NCI-H524 (cell line): ENCODE results near the gene UBQLN4.
"Not testable (repeated sequence)": the region's sequence is repeated elsewhere in the genome, so short reads cannot be mapped to it uniquely, and the experiment has no call there.

Experiments used
- DNase-seq, 2 experiments: peaks; one replicate each; lab custom pipeline; 2025; lab: John Stamatoyannopoulos, UW

UBQLN4 gene

DNA sequence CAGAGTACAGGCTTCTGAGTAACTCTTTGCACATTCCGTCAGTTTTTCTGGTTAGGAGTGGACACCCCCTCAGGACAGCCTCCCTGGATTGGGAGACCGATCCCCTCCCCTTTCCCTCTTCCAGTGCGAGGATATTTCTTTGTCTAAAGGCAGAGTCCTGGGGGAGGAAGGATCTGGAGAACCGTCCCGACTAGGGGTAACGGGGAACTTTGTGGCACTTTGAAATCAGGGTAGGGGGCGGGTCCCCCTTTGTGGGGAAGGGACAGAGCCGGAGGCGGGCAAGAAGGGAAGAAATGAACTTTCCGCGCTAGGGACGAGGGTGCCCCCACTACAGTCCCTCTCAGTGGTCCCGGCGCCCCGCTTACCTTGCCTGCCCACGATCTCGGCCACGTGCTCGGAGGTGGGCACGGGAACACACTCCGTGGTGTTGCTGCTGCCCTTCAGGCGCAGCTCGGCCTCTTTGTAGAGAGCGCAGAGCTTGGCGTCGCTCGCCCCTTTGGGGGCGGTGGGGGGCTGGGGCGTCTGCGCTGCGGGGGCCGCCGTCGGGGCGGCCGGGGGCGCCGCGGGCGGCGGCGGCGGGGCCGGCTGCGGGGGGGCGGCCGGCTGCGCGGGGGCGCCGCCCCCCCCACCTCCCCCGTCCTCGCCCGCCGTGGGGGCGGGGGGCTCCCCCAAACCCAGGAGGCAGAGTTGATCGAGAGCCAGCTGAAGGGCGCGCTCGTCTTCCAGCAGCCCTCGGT lies 27.8 kb upstream of the UBQLN4 start:
- no peak for DNase-seq

DNA sequence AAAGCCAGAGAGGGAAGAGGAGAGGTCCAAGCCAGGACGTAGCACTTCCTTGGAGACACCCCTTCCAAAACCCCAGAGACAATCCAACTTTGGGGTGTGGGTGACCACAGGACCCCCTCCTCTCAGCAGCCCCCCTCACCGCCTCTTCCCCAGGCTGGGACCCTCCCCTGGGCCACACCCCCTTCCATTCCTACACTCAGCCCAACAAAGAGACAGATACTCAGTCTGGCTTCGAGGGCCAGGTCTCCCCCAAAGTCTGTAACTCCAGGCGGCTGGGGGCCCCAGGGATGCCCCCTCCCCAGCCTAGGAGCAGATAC lies 27.2 kb upstream of the UBQLN4 start:
- DNase-seq: no peak

DNA sequence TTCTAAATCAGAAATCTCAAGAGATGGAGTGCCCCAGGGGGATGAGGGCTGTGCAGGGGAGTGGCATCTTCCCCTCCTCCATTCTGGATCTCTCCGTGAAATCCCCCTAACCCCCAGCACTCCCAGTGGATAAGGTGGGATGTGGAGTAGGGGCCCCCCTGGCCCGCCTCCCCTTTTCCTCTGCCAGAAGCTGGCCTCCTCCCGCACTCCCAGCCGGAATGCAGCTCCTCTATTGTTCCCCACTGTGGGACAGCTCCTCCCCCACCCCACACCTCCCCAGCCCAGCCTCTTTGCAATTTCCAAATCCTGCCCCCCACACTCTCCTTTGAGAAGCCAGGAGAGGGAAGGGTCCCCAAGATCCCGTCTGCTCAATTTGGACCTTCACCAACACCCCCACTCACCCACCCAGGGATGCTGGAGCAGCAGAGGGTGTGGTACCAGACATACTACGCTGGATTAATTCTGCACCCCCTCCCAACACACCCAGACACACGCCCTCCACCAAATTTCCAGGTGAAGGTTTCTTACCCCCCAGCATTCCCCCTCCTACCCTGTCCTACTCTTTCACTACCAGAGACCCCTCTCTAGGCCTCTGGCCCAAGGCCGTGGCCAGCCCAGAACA lies 26.8 kb upstream of the UBQLN4 start:
- DNase-seq: no peak

DNA sequence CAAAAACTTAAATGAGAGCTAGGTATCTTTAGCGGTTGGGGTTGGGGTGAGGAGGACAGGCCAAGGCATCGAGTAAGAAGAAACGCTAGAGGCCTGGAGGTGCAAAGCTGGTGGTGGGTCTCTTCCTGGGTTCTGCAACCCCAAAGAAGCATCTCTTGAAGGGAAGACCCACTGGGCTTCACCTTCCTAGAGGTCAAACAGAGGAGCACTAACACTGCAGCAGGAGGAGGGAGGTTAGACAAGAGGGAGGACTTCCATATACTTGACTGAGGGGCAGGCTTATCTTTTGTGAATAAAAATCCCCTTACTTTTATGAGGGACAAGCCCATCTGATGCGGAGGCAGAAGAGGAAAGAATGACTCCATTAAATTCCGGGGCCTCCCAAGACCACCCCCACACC lies 26.2 kb upstream of the UBQLN4 start:
- no peak for DNase-seq

DNA sequence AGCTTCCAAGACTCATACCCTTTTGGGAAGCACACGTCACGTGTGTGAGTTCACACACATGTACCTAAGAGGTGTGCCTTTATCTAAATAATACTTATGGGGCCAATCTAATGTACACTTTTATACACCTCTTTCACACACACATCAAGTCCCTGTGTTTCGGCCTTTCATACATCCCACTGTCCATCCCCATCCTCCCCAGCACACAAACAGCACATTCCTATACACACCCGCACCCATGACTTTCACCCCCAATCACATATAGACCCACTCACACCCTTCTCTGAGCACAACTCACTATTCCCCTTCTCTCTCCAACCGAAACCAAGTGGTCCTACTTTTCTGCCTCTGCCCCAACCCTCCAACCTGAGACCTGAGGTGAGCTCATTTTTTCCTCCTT lies 25.1 kb upstream of the UBQLN4 start:
- DNase-seq: no peak

DNA sequence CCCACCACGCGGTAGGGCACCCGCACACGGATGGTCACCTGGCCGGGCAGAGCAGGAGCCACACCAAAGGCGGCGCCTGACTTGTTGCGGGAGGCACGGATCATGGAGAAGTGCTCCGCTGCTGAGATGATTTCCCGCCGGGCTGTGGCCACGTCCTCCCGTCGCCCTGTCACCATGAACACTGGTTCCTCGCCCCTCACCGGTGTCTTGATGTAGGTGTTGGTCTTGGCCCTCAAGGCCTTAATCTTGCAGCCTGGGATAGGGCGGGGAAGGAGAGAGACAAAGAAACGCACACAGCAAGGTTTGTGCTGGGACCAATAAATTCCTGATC lies 23.8 kb upstream of the UBQLN4 start:
- no peak for DNase-seq

DNA sequence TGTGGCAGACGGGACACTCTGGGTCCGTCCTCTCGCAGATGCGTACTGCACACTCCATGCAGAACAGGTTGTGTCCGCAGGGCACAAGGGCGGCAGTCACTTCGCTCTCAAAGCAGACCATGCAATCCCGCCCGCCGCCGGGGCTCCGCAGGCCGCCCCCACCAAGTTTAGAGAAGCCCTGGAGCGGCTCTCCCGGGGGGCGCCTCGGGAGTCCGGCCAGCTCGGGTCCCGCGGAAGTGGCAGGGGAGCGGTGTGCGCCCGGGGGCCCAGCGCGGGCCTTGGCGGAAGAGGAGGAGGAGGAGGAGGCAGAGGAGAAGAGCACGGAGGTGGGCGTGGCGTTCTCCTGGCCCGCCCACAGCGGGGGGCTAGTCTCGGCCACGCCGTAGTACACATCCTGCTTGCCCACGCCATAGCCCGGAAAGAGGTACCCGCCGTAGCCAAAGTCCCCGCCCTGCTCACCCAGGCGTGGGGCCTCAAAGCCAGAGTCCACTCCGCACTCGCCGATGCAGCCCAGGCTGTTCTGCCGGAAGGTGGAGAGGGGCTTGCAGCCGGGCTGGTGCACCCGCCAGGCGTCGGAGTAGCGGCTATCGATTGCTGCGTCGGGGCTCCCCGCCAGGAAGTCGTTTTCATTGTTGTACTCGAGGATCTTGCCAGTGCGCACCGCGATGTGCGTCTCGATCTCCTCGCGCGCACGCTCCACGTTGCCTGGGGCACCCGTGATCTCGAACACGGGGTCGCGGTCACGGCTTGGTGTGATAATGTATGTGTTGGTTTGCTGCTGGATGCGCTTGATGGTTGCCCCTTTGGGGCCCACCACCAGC lies 23.2 kb upstream of the UBQLN4 start:
- DNase-seq: no peak

DNA sequence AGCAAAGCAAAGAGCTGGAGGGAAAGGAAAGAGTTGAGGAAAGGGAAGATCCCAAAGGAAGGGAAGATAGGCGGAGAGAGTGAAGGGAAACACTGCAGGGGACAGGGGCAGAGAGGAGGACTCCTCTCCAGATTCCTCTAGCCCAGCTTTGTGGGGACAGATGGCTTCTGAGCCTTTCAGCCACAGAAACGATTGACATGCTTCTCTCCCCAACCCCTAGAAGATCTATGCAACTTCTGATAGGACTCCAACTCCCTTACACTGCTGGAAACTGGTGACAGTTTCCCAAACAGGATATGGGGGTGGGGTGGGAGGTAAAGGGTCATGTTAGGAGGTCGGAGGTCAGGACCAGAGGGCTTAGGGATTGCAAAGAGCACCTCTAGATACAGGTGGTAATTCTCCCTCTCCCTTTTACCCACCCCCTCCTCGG lies 22.2 kb upstream of the UBQLN4 start:
- DNase-seq: no peak

DNA sequence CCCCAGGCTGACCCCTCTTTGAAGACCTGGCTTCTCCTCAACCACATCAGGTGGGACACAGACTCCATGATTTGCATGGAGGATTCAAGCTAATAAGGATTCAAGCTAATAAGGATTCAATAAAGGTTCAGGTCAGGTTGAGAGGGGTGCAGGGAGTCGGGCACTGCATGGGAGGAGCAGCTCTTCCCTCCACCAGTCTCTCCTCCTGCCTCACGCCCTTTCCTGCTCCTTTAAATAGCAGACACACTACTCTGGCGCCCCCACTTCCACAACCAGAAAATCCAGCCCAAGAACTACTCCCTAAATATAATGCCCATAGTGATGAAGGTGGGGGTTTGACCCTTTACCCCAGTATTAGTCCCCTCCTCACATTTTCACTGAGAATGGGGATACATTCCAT lies 21.6 kb upstream of the UBQLN4 start:
- DNase-seq: peak in 1 of 2 experiments; percentile 21

DNA sequence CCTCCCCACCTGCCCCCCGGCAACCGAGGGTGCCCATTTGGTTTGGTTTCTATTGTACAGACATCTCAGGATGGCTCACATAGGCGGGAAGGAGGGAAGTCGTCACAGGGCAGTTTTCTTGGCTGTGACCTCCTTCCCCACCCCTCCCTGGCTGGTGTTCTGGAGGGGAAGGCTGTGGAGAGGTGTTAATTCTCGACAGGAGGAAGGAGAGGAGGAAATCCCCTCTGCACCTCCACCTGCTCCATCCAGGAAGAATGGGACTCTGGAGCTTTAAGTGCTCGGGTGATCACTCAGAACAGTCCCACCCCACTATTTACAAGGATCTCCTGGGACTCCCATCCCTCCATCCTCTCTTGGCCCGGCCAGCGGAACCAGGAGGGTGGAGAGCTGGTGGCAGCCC lies 21.1 kb upstream of the UBQLN4 start:
- DNase-seq: no peak

DNA sequence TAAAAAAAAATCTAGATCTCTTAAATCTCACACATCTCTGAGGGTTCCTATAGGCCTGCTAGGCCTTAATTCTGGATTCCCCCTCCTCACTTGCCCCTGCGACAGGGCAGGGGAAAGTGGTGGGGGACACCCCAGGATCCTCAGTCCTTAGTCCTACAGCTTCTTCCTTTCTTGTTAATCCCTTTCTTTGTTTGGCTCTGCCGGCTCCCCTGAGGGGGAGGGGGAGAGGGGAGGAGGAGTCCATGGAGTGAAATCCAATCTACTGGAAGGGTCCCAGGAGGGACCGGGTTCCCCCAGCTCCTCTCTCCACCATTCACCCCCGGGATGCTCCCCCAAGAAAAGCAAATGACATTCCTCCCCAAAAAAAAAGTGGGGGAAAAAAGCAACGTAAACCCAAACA lies 20.1 kb upstream of the UBQLN4 start:
- DNase-seq: peak; percentile 29 to 58

DNA sequence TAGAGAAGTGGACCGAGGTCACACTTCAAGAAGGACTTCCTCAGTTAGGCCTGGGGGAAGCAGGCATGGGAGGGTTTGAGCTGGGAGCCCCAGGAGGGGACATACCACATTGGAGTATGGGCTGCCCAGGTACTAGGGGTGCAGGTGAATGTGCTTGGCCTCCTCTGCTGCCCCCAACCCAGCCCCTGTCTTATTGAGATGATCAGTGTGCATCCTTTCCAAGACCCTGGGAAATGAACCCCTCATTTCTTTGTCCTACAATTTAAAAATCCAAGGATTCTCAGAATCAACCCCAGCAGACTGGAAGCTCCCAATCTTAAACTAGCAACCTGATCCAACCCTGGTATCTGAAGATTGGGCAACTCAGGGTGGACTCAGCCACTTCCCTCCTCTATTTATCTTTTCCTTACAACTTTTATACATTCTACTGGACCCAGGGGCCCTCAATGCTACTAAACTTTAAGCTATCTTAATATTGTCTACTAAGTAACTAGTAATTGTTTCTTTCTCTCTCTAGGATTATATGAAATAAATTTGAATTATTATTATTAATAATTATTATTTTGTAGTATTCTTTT lies 19.6 kb upstream of the UBQLN4 start:
- DNase-seq: no peak

DNA sequence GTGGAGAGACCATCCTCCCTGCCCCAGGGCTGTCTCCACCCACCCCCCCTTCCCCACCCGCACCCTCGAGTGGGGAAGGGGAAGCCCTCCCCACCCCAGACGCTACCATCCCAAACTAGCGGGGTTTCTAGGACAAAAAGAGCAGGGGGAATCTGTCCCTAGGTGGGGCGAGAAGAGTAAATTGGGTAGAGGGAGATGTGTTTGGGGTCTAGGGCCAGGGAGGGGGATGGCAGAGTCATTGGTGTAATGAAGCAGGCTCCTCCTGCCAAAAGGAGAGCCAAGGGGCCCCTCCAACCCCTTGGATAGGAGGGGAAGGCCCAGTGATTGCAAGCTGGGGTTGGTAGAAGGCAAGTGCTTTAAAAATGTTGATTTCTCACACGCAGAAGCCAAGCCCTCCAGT lies 18.7 kb upstream of the UBQLN4 start:
- DNase-seq: no peak

DNA sequence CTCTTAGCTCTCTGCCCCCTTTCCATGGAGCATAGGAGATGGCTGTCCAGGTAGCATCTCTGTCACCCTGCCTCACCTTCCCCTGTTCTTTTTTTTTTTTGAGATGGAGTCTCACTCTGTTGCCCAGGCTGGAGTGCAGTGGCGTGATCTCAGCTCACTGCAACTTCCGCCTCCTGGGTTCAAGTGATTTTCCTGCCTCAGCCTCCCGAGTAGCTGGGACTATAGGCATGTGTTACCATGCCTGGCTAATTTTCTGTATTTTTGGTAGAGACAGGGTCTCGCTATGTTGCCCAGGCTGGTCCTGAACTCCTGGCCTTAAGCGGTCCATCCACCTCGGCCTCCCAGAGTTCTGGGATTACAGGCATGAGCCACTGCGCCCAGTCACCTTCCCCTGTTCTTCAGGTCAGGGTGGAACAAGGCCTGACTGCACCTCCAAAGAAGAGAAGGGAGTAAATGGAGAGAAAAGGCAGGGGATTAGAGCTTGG lies 17.8 kb upstream of the UBQLN4 start:
- not testable (repeated sequence) for DNase-seq

DNA sequence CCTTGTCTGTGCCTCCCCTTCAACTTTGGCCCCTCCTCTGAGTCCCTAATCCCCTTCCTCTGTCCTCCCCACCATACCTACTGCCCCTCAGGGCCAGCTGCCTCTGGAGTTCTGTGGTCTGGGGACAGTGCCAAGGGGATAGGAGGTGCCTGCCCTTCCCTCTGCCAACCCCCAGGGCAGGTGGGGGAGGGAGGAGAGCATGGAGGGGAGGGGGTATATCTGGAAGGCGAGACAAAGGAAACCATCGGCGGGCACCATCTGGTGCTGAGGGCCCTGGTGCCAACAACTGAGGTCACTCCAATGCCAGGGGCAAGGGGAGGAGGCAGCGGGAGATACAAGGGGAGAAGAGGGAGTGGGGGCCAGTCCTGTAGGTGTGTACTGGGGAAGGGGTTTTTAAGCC lies 16.9 kb upstream of the UBQLN4 start:
- DNase-seq: peak; percentile 88 to 90

DNA sequence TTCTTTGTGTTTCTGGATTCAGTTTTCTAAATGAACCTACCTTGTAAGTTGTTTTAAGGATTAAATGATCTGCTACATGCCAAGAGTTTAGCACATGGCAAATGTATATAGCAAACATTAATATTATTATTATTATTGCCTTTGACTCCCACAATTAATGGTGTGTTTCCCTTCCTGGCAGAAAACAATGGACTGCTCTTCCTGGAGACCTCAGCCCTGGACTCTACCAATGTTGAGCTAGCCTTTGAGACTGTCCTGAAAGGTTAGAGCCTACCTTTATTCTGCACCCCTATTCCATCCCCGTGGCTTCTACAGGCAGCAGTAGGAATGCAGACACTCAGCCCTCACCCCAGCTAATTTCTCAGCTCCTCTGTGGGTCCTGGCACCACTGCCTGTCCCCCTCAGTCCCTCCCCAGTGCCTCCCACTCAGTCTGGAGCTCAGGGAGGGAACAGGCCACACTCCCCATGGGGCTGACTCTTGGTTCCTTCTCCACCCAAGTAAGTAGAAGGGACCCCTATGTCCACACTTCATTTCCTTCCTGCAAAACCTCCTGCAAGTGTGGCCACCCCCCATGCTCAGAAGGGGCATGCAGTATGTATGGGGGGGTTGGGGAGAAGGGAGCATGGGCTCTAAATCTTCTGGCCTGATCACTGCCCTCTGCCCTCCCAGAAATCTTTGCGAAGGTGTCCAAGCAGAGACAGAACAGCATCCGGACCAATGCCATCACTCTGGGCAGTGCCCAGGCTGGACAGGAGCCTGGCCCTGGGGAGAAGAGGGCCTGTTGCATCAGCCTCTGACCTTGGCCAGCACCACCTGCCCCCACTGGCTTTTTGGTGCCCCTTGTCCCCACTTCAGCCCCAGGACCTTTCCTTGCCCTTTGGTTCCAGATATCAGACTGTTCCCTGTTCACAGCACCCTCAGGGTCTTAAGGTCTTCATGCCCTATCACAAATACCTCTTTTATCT lies 16.2 kb upstream of the UBQLN4 start:
- no peak for DNase-seq

DNA sequence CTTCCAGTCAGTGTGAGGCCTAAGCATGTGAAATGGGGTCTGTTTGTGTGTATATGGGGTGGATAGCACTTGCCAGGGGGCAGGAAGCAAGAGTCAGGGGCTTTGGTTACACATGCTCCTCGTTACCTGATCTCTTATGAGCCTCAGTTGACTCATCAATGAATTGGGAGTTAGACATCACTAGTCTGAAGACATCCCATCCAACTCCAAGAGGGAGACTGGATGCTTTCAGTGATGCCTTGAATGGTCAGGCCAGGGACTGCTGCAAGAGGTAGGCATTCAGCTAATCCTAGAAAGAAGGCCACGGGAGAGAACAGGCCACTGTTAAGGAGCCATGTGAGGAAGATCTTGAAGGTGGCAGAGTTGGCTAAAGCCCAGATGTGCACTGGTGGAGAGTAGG lies 13.7 kb upstream of the UBQLN4 start:
- no peak for DNase-seq

DNA sequence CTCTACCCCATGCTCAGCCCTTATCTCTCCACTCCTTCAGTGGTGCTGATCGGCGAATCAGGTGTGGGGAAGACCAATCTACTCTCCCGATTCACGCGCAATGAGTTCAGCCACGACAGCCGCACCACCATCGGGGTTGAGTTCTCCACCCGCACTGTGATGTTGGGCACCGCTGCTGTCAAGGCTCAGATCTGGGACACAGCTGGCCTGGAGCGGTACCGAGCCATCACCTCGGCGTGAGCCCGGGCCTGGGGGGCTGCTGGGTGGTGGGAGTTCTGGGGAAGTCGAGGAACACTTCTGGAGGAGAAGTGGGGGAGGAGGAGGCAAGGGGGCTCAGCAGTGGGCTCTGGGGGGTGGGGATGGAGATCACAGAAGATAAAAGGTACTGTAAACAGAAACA lies 12.3 kb upstream of the UBQLN4 start:
- DNase-seq: no peak

DNA sequence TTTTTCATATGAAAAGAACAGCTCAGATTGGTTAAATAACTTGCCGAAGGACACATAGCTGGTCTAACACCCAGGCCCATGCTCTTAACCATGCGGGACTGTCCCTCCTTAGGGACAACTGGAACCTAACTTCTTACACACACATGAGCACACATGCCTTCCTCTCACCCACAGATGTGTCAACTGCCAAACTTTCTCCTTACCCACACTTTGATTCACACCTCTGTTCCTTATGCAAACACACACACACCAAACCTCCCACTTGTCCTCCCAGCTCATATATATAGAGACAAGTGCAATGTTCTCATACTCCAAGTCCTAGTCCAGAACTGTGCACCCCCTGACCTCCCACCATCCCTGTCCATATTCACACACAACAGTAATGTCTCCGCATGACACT lies 11.6 kb upstream of the UBQLN4 start:
- no peak for DNase-seq

DNA sequence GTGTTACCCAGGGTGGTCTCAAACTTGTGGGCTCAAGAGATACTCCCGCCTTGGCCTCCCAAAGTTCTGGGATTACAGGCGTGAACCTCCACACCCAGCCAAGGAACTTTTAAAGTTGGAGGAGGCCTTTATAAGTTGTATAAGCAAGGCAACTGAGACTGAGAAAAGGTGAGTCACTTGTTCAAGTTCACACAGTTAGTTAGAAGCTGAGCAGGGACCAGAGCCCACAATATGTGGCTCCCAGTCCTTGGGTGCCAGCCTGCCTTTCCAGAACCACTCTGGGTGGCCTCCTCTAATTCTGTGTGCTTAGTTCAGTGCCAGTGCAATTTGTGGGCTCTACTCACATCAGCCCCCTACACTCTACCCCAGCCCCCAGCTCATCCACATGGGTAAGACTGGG lies 11.0 kb upstream of the UBQLN4 start:
- no peak for DNase-seq

DNA sequence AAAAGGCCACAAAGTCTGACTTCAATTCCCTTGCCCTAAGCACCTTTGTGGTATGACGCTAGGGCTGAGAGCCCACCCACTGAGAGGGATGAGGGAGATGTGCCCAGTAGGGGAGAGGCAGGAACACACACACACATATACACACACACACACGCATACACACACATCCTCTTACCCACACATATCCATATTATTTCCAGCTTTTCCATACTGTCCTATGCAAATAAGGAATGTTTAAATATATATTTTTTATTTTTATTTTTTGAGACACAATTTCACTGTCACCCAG lies 10.3 kb upstream of the UBQLN4 start:
- no peak for DNase-seq

DNA sequence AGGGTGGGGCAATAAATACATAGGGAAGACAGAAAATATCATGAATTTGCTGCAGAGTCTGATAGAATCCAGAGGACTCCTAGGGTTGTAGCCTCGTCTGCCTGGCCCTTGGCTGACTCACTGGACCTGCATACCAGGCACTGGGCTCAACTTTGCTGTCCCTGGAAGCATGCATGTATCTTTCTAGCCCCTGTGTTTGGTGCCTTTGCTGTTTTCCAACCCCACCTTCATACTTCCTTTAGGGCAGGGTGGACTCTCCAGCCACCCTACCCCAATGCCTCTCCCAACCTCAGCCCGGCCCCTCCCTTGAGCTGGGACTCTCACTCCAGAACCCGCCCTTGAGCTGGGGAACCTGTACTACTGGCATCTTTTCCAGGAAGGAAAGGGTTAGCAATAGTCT lies 8.6 kb upstream of the UBQLN4 start:
- DNase-seq: no peak
